H9 (cell line): ENCODE measurements around the gene ACTL7A. TPM values are rescaled to one million over a fixed set of nuclear protein-coding genes. Genes with fewer than 3 reads are reported as not detected.
A peak's percentile ranks its signal among the peaks of the same experiment; 100 is the strongest.

Source experiments
- DNase-seq: peaks from one replicate; pipeline ENCODE4 v3.0.0-alpha.2; 2017
- H2AFZ ChIP-seq: one replicate; pipeline ENCODE4 v1.6.1; 2013; ENCODE audit warnings: mild to moderate bottlenecking, low read length, control low read depth, moderate library complexity
- H2AK5ac ChIP-seq: 2 replicates; pipeline ENCODE4 v1.6.1; 2013; ENCODE audit warnings: low read length, control low read depth, mixed read lengths; ENCODE audit not compliant: insufficient read length
- H2BK120ac ChIP-seq: one replicate; pipeline ENCODE4 v1.6.1; 2013; ENCODE audit warnings: low read depth, mild to moderate bottlenecking, low read length, control low read depth, inconsistent platforms; ENCODE audit not compliant: poor library complexity, severe bottlenecking
- H2BK12ac ChIP-seq: 2 replicates; pipeline ENCODE4 v1.6.1; 2013; ENCODE audit warnings: low read length, control low read depth, mixed read lengths, low read depth; ENCODE audit not compliant: insufficient read length
- H2BK15ac ChIP-seq: 2 replicates; pipeline ENCODE4 v1.6.1; 2013; ENCODE audit warnings: low read depth, low read length, control low read depth
- H2BK20ac ChIP-seq: one replicate; pipeline ENCODE4 v1.6.1; 2013; ENCODE audit warnings: low read depth, mild to moderate bottlenecking, low read length, control low read depth, inconsistent platforms; ENCODE audit not compliant: poor library complexity, severe bottlenecking
- H2BK5ac ChIP-seq: 2 replicates; pipeline ENCODE4 v1.6.1; 2013; ENCODE audit warnings: low read length, control low read depth, mixed read lengths; ENCODE audit not compliant: insufficient read length
- H3K14ac ChIP-seq: 2 replicates; pipeline ENCODE4 v1.6.1; 2013; ENCODE audit warnings: low read length, control low read depth; ENCODE audit not compliant: insufficient read depth
- H3K18ac ChIP-seq: 2 replicates; pipeline ENCODE4 v1.6.1; 2013; ENCODE audit warnings: low read depth, mild to moderate bottlenecking, mixed read lengths, low read length, control low read depth; ENCODE audit not compliant: insufficient read length
- H3K23ac ChIP-seq: 2 replicates; pipeline ENCODE4 v1.6.1; 2013; ENCODE audit warnings: low read length, control low read depth, mixed read lengths, low read depth; ENCODE audit not compliant: insufficient read length
- H3K23me2 ChIP-seq: 2 replicates; pipeline ENCODE4 v1.6.1; 2013; ENCODE audit warnings: low read depth, mild to moderate bottlenecking, mixed read lengths, low read length, control low read depth; ENCODE audit not compliant: insufficient read length, poor library complexity, severe bottlenecking
- H3K27ac ChIP-seq: 2 replicates; pipeline ENCODE4 v1.5.1; 2013; ENCODE audit warnings: low read length, control low read depth, mixed read lengths, low read depth; ENCODE audit not compliant: insufficient read length
- H3K27me3 ChIP-seq: 2 replicates; pipeline ENCODE4 v1.6.1; 2013; ENCODE audit warnings: low read length, control low read depth, inconsistent platforms; ENCODE audit not compliant: insufficient read depth
- H3K4ac ChIP-seq: 2 replicates; pipeline ENCODE4 v1.6.1; 2013; ENCODE audit warnings: low read depth, mild to moderate bottlenecking, control low read depth, inconsistent platforms, low read length, moderate library complexity
- H3K4me1 ChIP-seq: 2 replicates; pipeline ENCODE4 v1.6.1; 2013; ENCODE audit warnings: low read length, control low read depth, inconsistent platforms; ENCODE audit not compliant: insufficient read depth
- H3K4me2 ChIP-seq: 2 replicates; pipeline ENCODE4 v1.6.1; 2013; ENCODE audit warnings: low read length, control low read depth, mixed read lengths; ENCODE audit not compliant: insufficient read length, insufficient read depth
- H3K56ac ChIP-seq: 2 replicates; pipeline ENCODE4 v1.6.1; 2013; ENCODE audit warnings: low read depth, mild to moderate bottlenecking, mixed read lengths, low read length, control low read depth; ENCODE audit not compliant: insufficient read length
- H3K79me1 ChIP-seq: 2 replicates; pipeline ENCODE4 v1.6.1; 2013; ENCODE audit warnings: low read depth, mild to moderate bottlenecking, moderate library complexity, low read length, control low read depth, inconsistent platforms; ENCODE audit not compliant: insufficient read depth, poor library complexity, severe bottlenecking
- H3K79me2 ChIP-seq: 2 replicates; pipeline ENCODE4 v1.6.1; 2013; ENCODE audit warnings: low read length, control low read depth, inconsistent platforms; ENCODE audit not compliant: insufficient read depth
- H3K9ac ChIP-seq: 2 replicates; pipeline ENCODE4 v1.6.1; 2013; ENCODE audit warnings: low read length, control low read depth, mixed read lengths; ENCODE audit not compliant: insufficient read length; ENCODE audit errors: extremely low read depth
- H3K9me3 ChIP-seq: one replicate; pipeline ENCODE4 v1.6.1; 2013; ENCODE audit warnings: low read depth, low read length, inconsistent platforms; ENCODE audit not compliant: control insufficient read depth
- H3T11ph ChIP-seq: one replicate; pipeline ENCODE4 v1.6.1; 2013; ENCODE audit warnings: mild to moderate bottlenecking, low read length, control low read depth, inconsistent platforms
- H4K20me1 ChIP-seq: one replicate; pipeline ENCODE4 v1.6.1; 2013; ENCODE audit not compliant: control insufficient read depth, insufficient read length, insufficient read depth
- H4K5ac ChIP-seq: 2 replicates; pipeline ENCODE4 v1.6.1; 2013; ENCODE audit warnings: low read depth, mild to moderate bottlenecking, mixed read lengths, low read length, control low read depth; ENCODE audit not compliant: insufficient read length
- H4K8ac ChIP-seq: replicated peaks from 2 replicates; pipeline ENCODE4 v1.6.1; 2013; ENCODE audit warnings: low read length, control low read depth, mixed read lengths, low read depth; ENCODE audit not compliant: insufficient read length
- H4K91ac ChIP-seq: 2 replicates; pipeline ENCODE4 v1.6.1; 2013; ENCODE audit warnings: low read depth, mild to moderate bottlenecking, moderate library complexity, mixed read lengths, low read length, control low read depth; ENCODE audit not compliant: insufficient read length
- H3K27ac Mint-ChIP-seq, 3 experiments: 2 replicates in 2 of 3; 3 replicates in 1 of 3; pipeline ENCODE4 v1.8.0; 2020 to 2021; ENCODE audit warnings: mixed read lengths in 3 of 3, mild to moderate bottlenecking in 1 of 3, moderate library complexity in 1 of 3
- H3K27me3 Mint-ChIP-seq: 2 replicates; pipeline ENCODE4 v1.8.0; 2021; ENCODE audit warnings: low read depth, mild to moderate bottlenecking, moderate library complexity, mixed read lengths
- H3K36me3 Mint-ChIP-seq, 3 experiments: 2 replicates in 2 of 3; 3 replicates in 1 of 3; pipeline ENCODE4 v1.8.0; 2020 to 2021; ENCODE audit warnings: low read depth in 3 of 3, mixed read lengths in 3 of 3; ENCODE audit not compliant: insufficient read depth in 1 of 3
- H3K4me1 Mint-ChIP-seq, 2 experiments: 2 replicates each; pipeline ENCODE4 v1.8.0; 2020; ENCODE audit warnings: mixed read lengths in 2 of 2
- H3K4me3 Mint-ChIP-seq, 2 experiments: 2 replicates in 1 of 2; 3 replicates in 1 of 2; pipeline ENCODE4 v1.8.0; 2020 to 2021; ENCODE audit warnings: mild to moderate bottlenecking in 2 of 2, mixed read lengths in 2 of 2, moderate library complexity in 1 of 2
- H3K9me3 Mint-ChIP-seq, 2 experiments: 2 replicates in 1 of 2; 3 replicates in 1 of 2; pipeline ENCODE4 v1.8.0; 2020; ENCODE audit warnings: mild to moderate bottlenecking in 2 of 2, mixed read lengths in 2 of 2, moderate library complexity in 1 of 2
- CTCF ChIP-seq: fragments of 200-600 bp; sonication (generic); conservative IDR thresholded peaks from 3 replicates; pipeline ENCODE4 v1.8.0; 2021; ENCODE audit warnings: antibody characterized with exemption, mild to moderate bottlenecking
- WGBS: extraction: QIAGEN DNeasy Blood & Tissue Kit; methylation state at CpG from one replicate; pipeline ENCODE4 v1.1.7; 2013; ENCODE audit warnings: missing lambda C conversion rate, low lambda C conversion rate, mixed read lengths; ENCODE audit not compliant: insufficient read length; ENCODE audit errors: extremely low coverage; 5-methylcytosine and 5-hydroxymethylcytosine counted together
- total RNA-seq: library from RNA; stranded (reverse); gene quantifications from 2 replicates; pipeline ENCODE4 v1.2.1, GENCODE V29; 2021

The ACTL7A gene
- total RNA-seq, 1 experiment from 2014 or later: not detected

GRCh38 chr9:108866001-108866420, 3.9 kb downstream of the ACTL7A start:
- WGBS: no CpG with 5 or more reads among the region's 2 CpGs
- H2BK120ac ChIP-seq: no peak overlapping the region
- H3K79me2 ChIP-seq: no peaks in the 10 kb centered on the region
- H3K27me3 Mint-ChIP-seq: no peaks in the 10 kb centered on the region; the same call in 1 of the 2 replicates
- H3T11ph ChIP-seq: no peak overlapping the region
- no peak overlapping the region for H4K91ac ChIP-seq
- no peak overlapping the region for H3K4me3 Mint-ChIP-seq
- no peaks in the 10 kb centered on the region for H3K9me3 ChIP-seq
- H3K56ac ChIP-seq: peak overlapping the region; percentile 66
- no peaks in the 10 kb centered on the region for H3K4me1 Mint-ChIP-seq
- no peak overlapping the region for H3K18ac ChIP-seq
- H2BK15ac ChIP-seq: no peak overlapping the region
- no peak overlapping the region for H2BK20ac ChIP-seq
- H4K8ac ChIP-seq: no peak overlapping the region
- no peaks in the 10 kb centered on the region for H3K4me1 ChIP-seq
- no peak overlapping the region for H2BK12ac ChIP-seq
- H2AK5ac ChIP-seq: no peak overlapping the region
- H2BK5ac ChIP-seq: no peak overlapping the region
- no peak for DNase-seq
- H3K36me3 Mint-ChIP-seq: peaks cover 6 to 34% (median 10%) of the 10 kb centered on the region in 3 experiments; a peak in 5 of 7 replicates
- no peak overlapping the region for H4K5ac ChIP-seq
- H3K9ac ChIP-seq: no peak overlapping the region
- no peak overlapping the region for H3K4me2 ChIP-seq
- H3K14ac ChIP-seq: no peak overlapping the region
- H4K20me1 ChIP-seq: no peaks in the 10 kb centered on the region
- H2AFZ ChIP-seq: no peak overlapping the region
- TF ChIP-seq CTCF: no peak
- H3K23ac ChIP-seq: no peak overlapping the region
- H3K4ac ChIP-seq: no peak overlapping the region
- no peak overlapping the region for H3K27ac Mint-ChIP-seq
- H3K79me1 ChIP-seq: no peaks in the 10 kb centered on the region
- H3K9me3 Mint-ChIP-seq: no peaks in the 10 kb centered on the region
- H3K27me3 ChIP-seq: no peaks in the 10 kb centered on the region
- no peaks in the 10 kb centered on the region for H3K23me2 ChIP-seq
- no peak overlapping the region for H3K27ac ChIP-seq
